Measurements from ENCODE around the gene AGAP5. TPM values are rescaled to one million over a fixed set of nuclear protein-coding genes. Genes with fewer than 3 reads are reported as not detected.
"Not testable (repeated sequence)": the region's sequence is repeated elsewhere in the genome, so short reads cannot be mapped to it uniquely, and the experiment has no call there.

AGAP5 gene
- 10 to 100 TPM in 1 of 3 donors, 1 to 10 TPM in 2; 8.2 to 10.1 (median 8.7) TPM for polyA plus RNA-seq (ENCODE audit: insufficient read length in 3 of 3)

GRCh38 chr10:73697675-73698159, at the start of gene AGAP5:
Gene AGAP5, minus strand, starts transcription at chr10:73698109. Its CDS starts 354 bp downstream, at chr10:73697755.
- not testable (repeated sequence) for DNase-seq (ENCODE audit: low read depth in 3 of 3, low spot score in 2 of 3)

GRCh38 chr10:73746721-73747120, 48.8 kb upstream of the AGAP5 start:
- DNase-seq (ENCODE audit: low read depth in 3 of 3, low spot score in 2 of 3), result no peak

DNA sequence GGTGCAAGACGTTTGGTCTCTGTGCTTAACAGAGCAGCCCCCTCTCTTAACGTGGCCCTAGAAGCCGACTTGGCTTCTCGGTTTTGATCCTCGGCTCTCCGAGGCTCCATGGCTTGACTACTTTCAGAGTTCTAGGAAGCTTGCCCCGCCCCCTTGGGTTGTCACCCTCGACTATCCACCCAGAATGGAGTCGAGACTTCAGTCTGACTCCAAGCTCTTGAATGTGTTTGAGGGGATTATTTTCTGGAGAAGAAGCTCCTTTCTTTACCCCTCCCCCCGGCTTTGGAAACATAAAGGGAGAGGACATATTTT, 46.7 kb upstream of the AGAP5 start:
- DNase-seq (ENCODE audit: low read depth in 3 of 3, low spot score in 2 of 3), result peak in 2 of 3 donors; percentile 63 to 68

- DNase-seq (ENCODE audit: low read depth in 3 of 3, low spot score in 2 of 3), result peak; percentile 97 to 98 (median 98)
Observed at GRCh38 chr10:73743905-73744663, 46.2 kb upstream of the AGAP5 start, which contains the start of gene SEC24C. Gene SEC24C, plus strand, starts transcription at chr10:73744372. Its CDS starts 2,461 bp downstream, at chr10:73746833.

DNA sequence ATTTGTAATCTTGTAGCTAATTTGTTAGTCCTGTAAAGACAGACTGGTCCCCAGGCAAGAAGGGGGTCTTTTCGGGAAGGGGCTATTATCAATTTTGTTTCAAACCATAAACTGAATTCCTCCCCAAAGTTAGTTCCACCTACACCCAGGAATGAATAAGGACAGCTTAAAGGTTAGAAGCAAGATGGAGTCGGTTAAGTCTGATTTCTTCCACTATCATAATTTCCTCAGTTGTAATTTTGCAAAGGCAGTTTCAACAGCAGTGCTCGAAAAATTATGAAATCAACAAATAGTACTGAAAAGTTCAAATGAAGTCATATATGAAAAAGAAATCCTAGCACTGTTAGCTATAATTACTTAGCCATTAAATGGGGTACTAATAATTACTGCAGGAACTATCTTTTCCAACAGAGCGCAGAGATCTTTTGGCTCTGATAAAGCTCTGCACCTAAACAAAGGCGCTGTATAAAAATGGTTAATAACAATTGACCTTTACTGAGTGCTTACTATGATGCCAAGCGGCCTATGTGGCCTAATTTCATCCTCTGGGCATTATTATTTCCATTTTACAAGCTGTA, 45.5 kb upstream of the AGAP5 start:
- no peak for DNase-seq (ENCODE audit: low read depth in 3 of 3, low spot score in 2 of 3)

DNA sequence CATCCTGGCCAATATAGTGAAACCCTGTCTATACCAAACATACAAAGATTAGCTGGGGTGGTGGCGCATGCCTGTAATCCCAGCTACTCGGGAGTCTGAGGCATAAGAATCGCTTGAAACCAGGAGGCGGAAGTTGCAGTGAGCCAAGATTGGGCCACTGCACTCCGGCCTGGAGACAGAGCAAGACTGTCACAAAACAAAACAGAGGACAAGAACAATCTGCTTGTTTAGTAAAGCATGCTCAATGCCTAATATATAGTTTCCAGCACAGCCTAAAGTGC, 44.5 kb upstream of the AGAP5 start:
- DNase-seq (ENCODE audit: low read depth in 3 of 3, low spot score in 2 of 3), result no peak

DNA sequence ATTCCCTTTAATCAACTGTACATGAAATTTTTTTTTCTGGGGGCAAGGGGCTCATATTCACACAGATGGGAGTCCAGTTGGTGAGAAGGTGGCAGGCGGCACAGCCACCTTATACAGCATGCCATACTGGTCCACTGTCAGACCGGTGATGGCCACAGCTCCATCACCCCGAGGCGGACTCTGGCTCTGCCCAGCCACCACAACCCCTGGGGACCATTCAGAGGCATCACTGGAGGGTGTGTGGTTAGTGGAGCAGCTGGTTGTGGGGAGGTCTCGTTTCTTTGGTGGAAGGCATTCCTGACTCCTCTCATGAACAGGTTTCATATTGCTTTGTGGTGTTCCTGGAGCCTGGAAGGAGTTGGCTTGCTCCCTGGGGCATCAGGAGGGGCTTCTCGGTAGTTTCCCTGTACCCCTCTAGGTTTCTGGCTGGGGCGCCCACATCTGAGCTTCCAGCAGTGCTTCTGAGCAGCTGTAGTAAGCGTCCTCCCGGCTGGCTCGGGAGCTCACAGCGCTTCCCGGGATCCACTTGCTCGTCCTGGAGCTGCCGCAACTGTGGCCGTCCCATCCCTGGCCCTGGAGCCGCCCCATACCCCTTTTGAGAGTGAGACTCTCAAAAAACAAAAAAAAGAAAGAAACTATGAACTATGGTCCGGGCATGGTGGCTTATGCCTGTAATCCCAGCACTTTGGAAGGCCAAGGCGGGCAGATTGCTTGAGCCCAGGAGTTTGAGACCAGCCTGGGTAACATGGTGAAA, 42.8 kb upstream of the AGAP5 start:
- DNase-seq (ENCODE audit: low read depth in 3 of 3, low spot score in 2 of 3), result not testable (repeated sequence)

GRCh38 chr10:73734796-73735305, 36.9 kb upstream of the AGAP5 start:
- no peak for DNase-seq (ENCODE audit: low read depth in 3 of 3, low spot score in 2 of 3)

GRCh38 chr10:73734028-73734720, 36.3 kb upstream of the AGAP5 start:
- DNase-seq (ENCODE audit: low read depth in 3 of 3, low spot score in 2 of 3), result no peak

GRCh38 chr10:73732931-73733623, 35.2 kb upstream of the AGAP5 start:
- DNase-seq (ENCODE audit: low read depth in 3 of 3, low spot score in 2 of 3), result no peak

DNA sequence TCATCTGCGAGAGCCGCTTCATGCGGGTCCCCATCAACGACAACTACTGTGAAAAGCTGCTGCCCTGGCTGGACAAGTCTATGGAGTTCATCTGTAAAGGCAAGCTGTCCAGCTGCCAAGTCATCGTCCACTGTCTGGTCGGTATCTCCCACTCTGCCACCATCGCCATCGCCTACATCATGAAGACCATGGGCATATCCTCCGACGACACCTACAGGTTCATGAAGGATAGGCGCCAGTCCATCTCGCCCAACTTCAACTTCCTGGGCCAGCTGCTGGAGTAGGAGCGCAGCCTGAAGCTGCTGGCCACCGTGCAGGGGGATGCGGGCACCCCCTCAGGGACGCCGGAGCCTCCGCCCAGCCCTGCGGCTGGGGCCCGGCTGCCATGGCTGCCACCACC, 34.5 kb upstream of the AGAP5 start:
- no peak for DNase-seq (ENCODE audit: low read depth in 3 of 3, low spot score in 2 of 3)

GRCh38 chr10:73731588-73732375, 33.9 kb upstream of the AGAP5 start:
- DNase-seq (ENCODE audit: low read depth in 3 of 3, low spot score in 2 of 3), result no peak

GRCh38 chr10:73730153-73730906, 32.4 kb upstream of the AGAP5 start:
- DNase-seq (ENCODE audit: low read depth in 3 of 3, low spot score in 2 of 3), result peak; percentile 92 to 93 (median 93)

DNA sequence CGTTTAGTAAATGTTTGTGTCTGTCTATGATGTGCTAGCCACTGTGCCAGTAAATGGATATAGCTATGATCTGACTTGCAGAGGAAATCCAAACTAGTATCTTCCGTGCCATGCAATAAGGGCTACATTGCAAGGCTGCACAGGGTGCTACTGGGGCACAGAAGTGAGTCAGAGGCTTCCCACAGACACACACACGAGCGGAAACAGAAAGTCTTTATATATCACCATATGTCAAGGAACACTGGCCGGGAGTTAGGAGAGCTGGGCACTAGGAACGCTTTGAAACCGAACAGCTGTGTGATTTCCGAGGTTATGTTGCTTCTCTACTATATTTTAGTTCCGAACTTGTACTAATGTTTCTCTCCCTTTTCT, 31.9 kb upstream of the AGAP5 start:
- DNase-seq (ENCODE audit: low read depth in 3 of 3, low spot score in 2 of 3), result not testable (repeated sequence)

GRCh38 chr10:73723516-73723915, 25.6 kb upstream of the AGAP5 start:
- DNase-seq (ENCODE audit: low read depth in 3 of 3, low spot score in 2 of 3), result no peak

- not testable (repeated sequence) for DNase-seq (ENCODE audit: low read depth in 3 of 3, low spot score in 2 of 3)
Observed at GRCh38 chr10:73720561-73720960, 22.7 kb upstream of the AGAP5 start.

DNA sequence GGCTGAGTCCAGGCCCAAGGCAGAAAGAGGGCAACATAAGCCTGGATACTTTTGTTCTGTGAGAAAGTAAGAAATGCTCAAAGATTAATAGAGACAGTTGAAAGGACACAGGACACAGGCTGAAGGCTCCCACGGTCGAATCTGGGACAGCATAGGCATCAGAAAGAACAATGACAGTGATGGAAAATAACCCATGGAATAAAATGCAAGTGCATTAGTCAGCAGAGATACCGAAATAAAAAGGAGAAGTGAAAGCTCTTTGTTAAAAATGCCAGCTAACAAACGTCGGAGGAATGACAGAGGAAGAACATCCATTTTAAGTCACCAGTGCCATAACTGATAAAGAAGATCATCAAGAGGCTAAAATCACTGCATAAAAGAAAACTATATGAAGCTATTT, 19.6 kb upstream of the AGAP5 start:
- DNase-seq (ENCODE audit: low read depth in 3 of 3, low spot score in 2 of 3), result no peak

DNA sequence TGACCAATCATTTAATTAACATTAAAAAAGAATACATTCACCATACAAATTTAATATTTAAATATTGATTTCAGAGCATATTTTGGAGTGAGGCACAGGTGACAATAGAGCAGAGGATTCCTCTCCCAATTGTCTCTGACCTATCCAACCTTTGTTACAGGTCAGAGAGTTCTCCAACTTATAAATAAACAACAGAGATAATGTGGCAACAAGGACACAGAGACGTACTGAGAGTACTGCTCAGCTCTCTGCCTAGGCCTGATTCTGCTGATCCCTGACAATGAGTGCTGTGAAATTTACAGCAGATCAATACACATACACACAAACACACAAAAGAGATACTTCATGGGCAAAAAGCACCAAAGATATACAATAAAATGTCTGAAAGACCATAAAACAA, 18.3 kb upstream of the AGAP5 start:
- DNase-seq (ENCODE audit: low read depth in 3 of 3, low spot score in 2 of 3), result no peak

Data from right renal cortex interstitium (tissue), 3 donors.